Calu3 (cell line): ENCODE results near the gene CBFA2T3. TPM values are rescaled to one million over a fixed set of nuclear protein-coding genes. Genes with fewer than 3 reads are reported as not detected.

Experiments
- BruUV-seq: library from RNA; stranded (reverse); fragments of 400-500 nt; replicated peaks from 2 replicates; lab custom pipeline; 2021; lab: Mats Ljungman, UMichigan
- CTCF ChIA-PET: fragments of 300-600 bp; sonication (Branson Sonifier 250); formaldehyde crosslinking; loops from one replicate; lab custom pipeline; 2022; ENCODE audit warnings: antibody characterized with exemption; lab: Charles Lee
- DNase-seq: peaks from one replicate; pipeline ENCODE4 v3.0.0; 2022
- H3K27ac Mint-ChIP-seq: one replicate; pipeline ENCODE4 v1.8.0; 2022; ENCODE audit warnings: mixed read lengths; ENCODE audit not compliant: unreplicated experiment
- H3K27me3 Mint-ChIP-seq: one replicate; pipeline ENCODE4 v1.8.0; 2022; ENCODE audit warnings: mixed read lengths; ENCODE audit not compliant: unreplicated experiment
- H3K36me3 Mint-ChIP-seq: one replicate; pipeline ENCODE4 v1.8.0; 2022; ENCODE audit warnings: mild to moderate bottlenecking, moderate library complexity, mixed read lengths; ENCODE audit not compliant: insufficient read depth, unreplicated experiment
- H3K4me1 Mint-ChIP-seq: one replicate; pipeline ENCODE4 v1.8.0; 2022; ENCODE audit warnings: mild to moderate bottlenecking, low read depth, mixed read lengths; ENCODE audit not compliant: unreplicated experiment
- H3K4me3 Mint-ChIP-seq: one replicate; pipeline ENCODE4 v1.8.0; 2022; ENCODE audit warnings: mild to moderate bottlenecking, low read depth, moderate library complexity, mixed read lengths; ENCODE audit not compliant: unreplicated experiment
- H3K9me3 Mint-ChIP-seq: one replicate; pipeline ENCODE4 v1.8.0; 2022; ENCODE audit warnings: low read depth, mixed read lengths; ENCODE audit not compliant: unreplicated experiment
- CTCF ChIP-seq: fragments of 200-600 bp; IDR thresholded peaks from one replicate; pipeline ENCODE4 v1.8.0; 2022; ENCODE audit warnings: antibody characterized with exemption; ENCODE audit not compliant: unreplicated experiment
- intact Hi-C: fragments of 100-400 bp; cut with micrococcal nuclease; formaldehyde crosslinking; loops from one replicate; pipeline ENCODE4 v1.10.0; 2022; ENCODE audit not compliant: unreplicated experiment
- total RNA-seq: library from RNA; stranded (reverse); gene quantifications from 2 replicates; pipeline ENCODE4 v1.2.3, GENCODE V29; 2022

The CBFA2T3 gene
- total RNA-seq, 1 experiment from 2014 or later: not detected

- peaks cover 88% of the 10 kb centered on the region for H3K27me3 Mint-ChIP-seq
- no TSS peak for BruUV-seq
Observed at GRCh38 chr16:88968589-88969280, 8.3 kb downstream of the CBFA2T3 start.

GRCh38 chr16:88967830-88968588 is 9.0 kb downstream of the CBFA2T3 start:
- Mint-ChIP-seq H3K9me3 (no peaks in the 10 kb centered on the region), H3K27me3 (peaks cover 88% of the 10 kb centered on the region), H3K27ac (no peak overlapping the region), H3K4me1 (no peaks in the 10 kb centered on the region), H3K36me3 (no peaks in the 10 kb centered on the region), H3K4me3 (no peak overlapping the region)
- intact Hi-C loops: no loop called here
- CTCF ChIA-PET: no interaction called here
- TF ChIP-seq CTCF: no peak
- no peak for DNase-seq
- BruUV-seq: no TSS peak

More at GRCh38 chr16:88968589-88969280, 8.3 kb downstream of the CBFA2T3 start:
- H3K9me3 Mint-ChIP-seq: no peaks in the 10 kb centered on the region
- H3K36me3 Mint-ChIP-seq: peaks cover under 1% of the 10 kb centered on the region
- no peaks in the 10 kb centered on the region for H3K4me1 Mint-ChIP-seq
- TF ChIP-seq CTCF: no peak
- CTCF ChIA-PET: no interaction called here
- no peak overlapping the region for H3K27ac Mint-ChIP-seq
- no peak overlapping the region for H3K4me3 Mint-ChIP-seq
- intact Hi-C loops: no loop called here
- no peak for DNase-seq

- DNase-seq: no peak
- H3K27ac Mint-ChIP-seq: no peak overlapping the region
- no peaks in the 10 kb centered on the region for H3K36me3 Mint-ChIP-seq
Observed at GRCh38 chr16:88966986-88967829, 9.8 kb downstream of the CBFA2T3 start.

More at GRCh38 chr16:88966986-88967829, 9.8 kb downstream of the CBFA2T3 start:
- intact Hi-C loops: no loop called here
- CTCF ChIA-PET: no interaction called here
- no peak for TF ChIP-seq CTCF
- BruUV-seq: no TSS peak
- H3K4me3 Mint-ChIP-seq: no peak overlapping the region
- H3K4me1 Mint-ChIP-seq: no peaks in the 10 kb centered on the region
- no peaks in the 10 kb centered on the region for H3K9me3 Mint-ChIP-seq
- peaks cover 88% of the 10 kb centered on the region for H3K27me3 Mint-ChIP-seq
